B cell (primary cell): ENCODE measurements around the gene LMTK3. TPM values are rescaled to one million over a fixed set of nuclear protein-coding genes. Genes with fewer than 3 reads are reported as not detected.
A peak's percentile ranks its signal among the peaks of the same experiment; 100 is the strongest.
"Not testable (repeated sequence)": the region's sequence is repeated elsewhere in the genome, so short reads cannot be mapped to it uniquely, and the experiment has no call there.

Experiments used
- ATAC-seq: fragments of 200-7000 bp; cut with Tn5 transposase; one replicate; pipeline ENCODE4 v1.10.0; 2021; ENCODE audit warnings: low read depth, mild to moderate bottlenecking, moderate number of reproducible peaks, moderate library complexity
- CTCF ChIA-PET: fragments of 350-600 bp; sonication (Branson Sonifier 250); formaldehyde crosslinking; loops from one replicate; lab custom pipeline; 2021; ENCODE audit warnings: antibody characterized with exemption, inconsistent platforms; lab: Charles Lee
- POLR2A ChIA-PET: fragments of 350-600 bp; sonication (Branson Sonifier 250); formaldehyde crosslinking; loops from one replicate; lab custom pipeline; 2021; ENCODE audit warnings: antibody characterized with exemption; lab: Charles Lee
- DNase-seq: peaks from one replicate; pipeline ENCODE4 v3.0.0; 2013
- H2AFZ ChIP-seq: 2 replicates; pipeline ENCODE4 v1.6.1; 2012; ENCODE audit warnings: mild to moderate bottlenecking, low read depth, low read length; ENCODE audit not compliant: insufficient read depth, poor library complexity, severe bottlenecking
- H3K27ac ChIP-seq, 2 donors: 1 replicate in 1 of 2; 2 replicates in 1 of 2; pipeline ENCODE4 v1.5.1; 2012 to 2013; ENCODE audit warnings: low read length in 2 of 2, mild to moderate bottlenecking in 2 of 2, moderate library complexity in 1 of 2
- H3K27me3 ChIP-seq, 4 experiments: fragments of 200-600 bp in 1 of 4; sonication (generic) in 1 of 4; replicated peaks in 1 of 4; 1 replicate in 2 of 4; 2 replicates in 2 of 4; pipeline versions ENCODE4 v1.6.1 to v1.7.0; 2013 to 2016; ENCODE audit warnings: low read length in 3 of 4, mild to moderate bottlenecking in 2 of 4, mixed read lengths in 1 of 4, moderate library complexity in 1 of 4; ENCODE audit not compliant: insufficient read depth in 4 of 4, control insufficient read depth in 3 of 4; ENCODE audit errors: control extremely low read depth in 1 of 4
- H3K36me3 ChIP-seq, 2 experiments: replicated peaks in 1 of 2; 1 replicate in 1 of 2; 2 replicates in 1 of 2; pipeline versions ENCODE4 v1.6.1 to v1.7.1; 2013; ENCODE audit warnings: low read length in 1 of 2; ENCODE audit not compliant: insufficient read depth in 2 of 2, control insufficient read depth in 1 of 2; ENCODE audit errors: control extremely low read depth in 1 of 2, extremely low read depth in 1 of 2
- H3K4me1 ChIP-seq, 2 donors: fragments of 200-600 bp in 1 of 2; sonication (generic) in 1 of 2; 1 replicate in 1 of 2; 2 replicates in 1 of 2; pipeline versions ENCODE4 v1.5.1 to v1.6.1; 2013 to 2017; ENCODE audit warnings: low read length in 2 of 2; ENCODE audit not compliant: control insufficient read depth in 2 of 2, insufficient read depth in 2 of 2
- H3K4me2 ChIP-seq: replicated peaks from 2 replicates; pipeline ENCODE3; 2012; ENCODE audit warnings: mild to moderate bottlenecking, low read depth, low read length; ENCODE audit not compliant: poor library complexity, severe bottlenecking
- H3K4me3 ChIP-seq, 5 experiments: fragments of 200-600 bp in 1 of 5; sonication (generic) in 1 of 5; 1 replicate in 3 of 5; 2 replicates in 2 of 5; pipeline versions ENCODE4 v1.5.1 to v1.7.0; 2011 to 2016; ENCODE audit warnings: low read length in 4 of 5, mild to moderate bottlenecking in 4 of 5, low read depth in 2 of 5, control low read depth in 1 of 5, moderate library complexity in 1 of 5; ENCODE audit not compliant: insufficient read depth in 1 of 5; ENCODE audit errors: control extremely low read depth in 1 of 5, extremely low read depth in 1 of 5
- H3K79me2 ChIP-seq: fragments of 200-600 bp; sonication (generic); one replicate; pipeline ENCODE4 v1.6.0; 2016; ENCODE audit warnings: low read length; ENCODE audit not compliant: control insufficient read depth, insufficient read depth
- H3K9ac ChIP-seq: fragments of 200-600 bp; sonication (generic); 2 replicates; pipeline ENCODE4 v1.6.1; 2017; ENCODE audit warnings: mild to moderate bottlenecking, low read length, moderate library complexity
- H3K9me3 ChIP-seq, 3 donors: one replicate each; pipeline versions ENCODE4 v1.6.1 to v1.7.1; 2013; ENCODE audit warnings: low read length in 2 of 3; ENCODE audit not compliant: control insufficient read depth in 2 of 3, insufficient read depth in 1 of 3; ENCODE audit errors: control extremely low read depth in 1 of 3
- H4K20me1 ChIP-seq: 2 replicates; pipeline ENCODE4 v1.6.0; 2012; ENCODE audit warnings: mild to moderate bottlenecking, low read length; ENCODE audit not compliant: insufficient read depth, control insufficient read depth, poor library complexity, severe bottlenecking
- H3K27ac Mint-ChIP-seq: one replicate; pipeline ENCODE4 v1.8.0; 2021; ENCODE audit warnings: mixed read lengths
- H3K27me3 Mint-ChIP-seq: one replicate; pipeline ENCODE4 v1.8.0; 2021; ENCODE audit warnings: mixed read lengths
- H3K4me1 Mint-ChIP-seq: one replicate; pipeline ENCODE4 v1.8.0; 2021; ENCODE audit warnings: mixed read lengths
- H3K4me3 Mint-ChIP-seq: one replicate; pipeline ENCODE4 v1.8.0; 2021; ENCODE audit warnings: mixed read lengths
- H3K9me3 Mint-ChIP-seq: one replicate; pipeline ENCODE4 v1.8.0; 2022; ENCODE audit warnings: mixed read lengths; ENCODE audit not compliant: insufficient read depth
- EZH2 ChIP-seq: IDR thresholded peaks from 2 replicates; pipeline ENCODE4 v1.6.1; 2012; ENCODE audit warnings: borderline replicate concordance, low read depth, mild to moderate bottlenecking, moderate library complexity, low read length; ENCODE audit not compliant: insufficient read depth, poor library complexity, severe bottlenecking
- WGBS: methylation state at CpG from one replicate; pipeline ENCODE4 v1.1.5; 2013; ENCODE audit warnings: missing lambda C conversion rate; ENCODE audit not compliant: insufficient coverage; 5-methylcytosine and 5-hydroxymethylcytosine counted together
- intact Hi-C: fragments of 100-400 bp; cut with micrococcal nuclease; formaldehyde crosslinking; loops from one replicate; pipeline ENCODE4 v1.10.0; 2022
- polyA plus RNA-seq: library from polyadenylated mRNA; depleted of rRNA; stranded (reverse); fragments of >200 nt; gene quantifications from 2 replicates; pipeline ENCODE4 v1.2.3, GENCODE V29; 2012
- total RNA-seq, 2 donors: library from RNA; stranded (reverse); fragments of 120-200 nt in 1 of 2; gene quantifications; 1 replicate in 1 of 2; 2 replicates in 1 of 2; pipeline versions ENCODE4 v1.2.3 to v1.2.4, GENCODE V29; 2013 to 2022
- TF ChIP-seq, protein P1 (sequence below): fragments of 200-600 bp; IDR thresholded peaks from one replicate; pipeline ENCODE4 v1.8.0; 2022; ENCODE audit warnings: antibody characterized with exemption, mild to moderate bottlenecking

The LMTK3 gene
- total and polyA plus RNA-seq, 2 donors (not counting 1 experiment from before 2014, with no cell fraction given), result 0.19 to 1.6 TPM

DNA sequence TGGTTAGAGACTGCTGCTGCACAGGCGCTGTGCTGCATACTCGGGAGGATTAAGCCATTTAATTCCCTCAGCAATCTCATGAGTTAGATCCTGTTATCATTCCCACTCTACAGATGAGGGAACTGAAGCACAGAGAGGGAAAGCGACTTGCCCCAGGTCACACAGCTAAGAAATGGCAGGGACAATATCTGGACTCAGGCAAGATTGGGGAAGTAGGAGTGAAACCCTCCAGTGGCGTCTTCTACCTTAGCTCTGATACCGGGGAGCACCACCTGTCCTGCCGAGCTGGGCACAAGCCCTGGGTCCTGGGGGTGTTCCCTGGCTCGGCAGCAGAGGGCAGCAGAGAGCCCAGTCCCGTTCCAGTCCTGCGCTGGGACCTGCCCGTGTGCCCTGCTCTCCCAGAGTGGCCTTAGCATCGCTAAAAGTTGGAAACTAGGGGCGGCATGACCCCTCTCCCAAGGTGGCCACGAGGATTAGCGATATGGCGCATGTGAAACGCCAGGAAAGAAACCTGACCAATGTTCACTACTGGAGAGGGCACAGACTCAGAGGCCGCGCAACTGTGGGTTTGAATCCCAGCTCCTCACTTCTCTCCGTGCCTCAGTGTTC lies 21.9 kb downstream of the LMTK3 start:
- Histone ChIP-seq H3K9ac (no peak overlapping the region), H3K36me3 (no peaks in the 10 kb centered on the region), H3K27ac (no peak overlapping the region), H3K4me3 (no peak overlapping the region), H3K27me3 (peaks cover 0 to 32% (median 15%) of the 10 kb centered on the region in 4 experiments), H4K20me1 (peaks cover 6% of the 10 kb centered on the region), H2AFZ (no peak overlapping the region), H3K4me1 (peaks cover 38 to 44% of the 10 kb centered on the region in 2 donors), H3K9me3 (peaks cover 0 to 27% (median 0%) of the 10 kb centered on the region in 3 donors), H3K79me2 (no peaks in the 10 kb centered on the region), H3K4me2 (peak overlapping the region; percentile 75)
- CTCF ChIA-PET, result interaction anchor here (0.6 to 5.5 kb wide), 29 partner anchors 9 to 528 kb away, joined by 3 to 65 read pairs (median 4); partner anchors contain the start of genes KDELR1, SYNGR4 and TMEM143
- intact Hi-C loops, result loop anchor here (1.0 to 10.0 kb wide), 4 partner anchors 95 to 119 kb away; partner anchors contain the start of genes GRIN2D and KDELR1
- TF ChIP-seq, protein P1, sequence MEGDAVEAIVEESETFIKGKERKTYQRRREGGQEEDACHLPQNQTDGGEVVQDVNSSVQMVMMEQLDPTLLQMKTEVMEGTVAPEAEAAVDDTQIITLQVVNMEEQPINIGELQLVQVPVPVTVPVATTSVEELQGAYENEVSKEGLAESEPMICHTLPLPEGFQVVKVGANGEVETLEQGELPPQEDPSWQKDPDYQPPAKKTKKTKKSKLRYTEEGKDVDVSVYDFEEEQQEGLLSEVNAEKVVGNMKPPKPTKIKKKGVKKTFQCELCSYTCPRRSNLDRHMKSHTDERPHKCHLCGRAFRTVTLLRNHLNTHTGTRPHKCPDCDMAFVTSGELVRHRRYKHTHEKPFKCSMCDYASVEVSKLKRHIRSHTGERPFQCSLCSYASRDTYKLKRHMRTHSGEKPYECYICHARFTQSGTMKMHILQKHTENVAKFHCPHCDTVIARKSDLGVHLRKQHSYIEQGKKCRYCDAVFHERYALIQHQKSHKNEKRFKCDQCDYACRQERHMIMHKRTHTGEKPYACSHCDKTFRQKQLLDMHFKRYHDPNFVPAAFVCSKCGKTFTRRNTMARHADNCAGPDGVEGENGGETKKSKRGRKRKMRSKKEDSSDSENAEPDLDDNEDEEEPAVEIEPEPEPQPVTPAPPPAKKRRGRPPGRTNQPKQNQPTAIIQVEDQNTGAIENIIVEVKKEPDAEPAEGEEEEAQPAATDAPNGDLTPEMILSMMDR, result peak; percentile 91
- no peak for TF ChIP-seq EZH2
- 19% methylated on average over 17 of the region's 19 CpGs for WGBS
- peak overlapping the region; percentile 45 for H3K4me3 Mint-ChIP-seq
- POLR2A ChIA-PET, result interaction anchor here (0.5 to 1.6 kb wide), 4 partner anchors 16 to 163 kb away, joined by 4 to 15 read pairs (median 6); no protein-coding TSS in a partner anchor
- H3K4me1 Mint-ChIP-seq, result peaks cover 34% of the 10 kb centered on the region
- peak overlapping the region; percentile 20 for H3K27ac Mint-ChIP-seq
- peaks cover 21% of the 10 kb centered on the region for H3K27me3 Mint-ChIP-seq
- ATAC-seq (peak; percentile 57), DNase-seq (peak; percentile 86)
- H3K9me3 Mint-ChIP-seq, result no peaks in the 10 kb centered on the region

DNA sequence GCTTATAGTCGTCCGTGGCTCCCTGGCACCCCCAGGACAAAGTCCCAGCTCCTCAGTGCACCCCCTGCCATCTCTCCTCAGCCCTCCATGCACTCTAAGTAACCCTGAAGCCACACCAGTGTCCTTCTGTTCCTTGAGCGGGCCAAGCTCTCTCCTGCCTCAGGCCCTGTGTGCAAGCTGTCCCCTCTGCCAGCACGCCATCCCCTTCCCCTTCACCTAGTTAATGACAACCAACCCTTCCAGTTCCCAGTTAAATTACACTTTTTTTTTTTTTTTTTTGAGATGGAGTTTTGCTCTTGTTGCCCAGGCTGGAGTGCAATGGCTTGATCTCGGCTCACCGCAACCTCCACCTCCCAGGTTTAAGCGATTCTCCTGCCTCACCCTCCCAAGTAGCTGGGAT lies 23.2 kb downstream of the LMTK3 start:
- not testable (repeated sequence) for ATAC-seq, H3K4me3 Mint-ChIP-seq

More for the DNA sequence above, 23.2 kb downstream of the LMTK3 start:
- H3K36me3 ChIP-seq, H3K27ac ChIP-seq, H3K79me2 ChIP-seq, H3K9me3 Mint-ChIP-seq, H3K4me2 ChIP-seq, DNase-seq, POLR2A ChIA-PET, H3K4me3 ChIP-seq, H3K9ac ChIP-seq, H2AFZ ChIP-seq, intact Hi-C loops, H4K20me1 ChIP-seq: not testable (repeated sequence)
- CTCF ChIA-PET, result interaction anchor here (1.1 to 5.5 kb wide), 11 partner anchors 8 to 174 kb away, joined by 3 to 65 read pairs (median 8); no protein-coding TSS in a partner anchor
- 94% methylated on average over 3 of the region's 7 CpGs for WGBS
- peaks cover 0 to 23% (median 10%) of the 10 kb centered on the region in 4 experiments for H3K27me3 ChIP-seq
- H3K27ac Mint-ChIP-seq, result peak overlapping the region; percentile 7
- H3K9me3 ChIP-seq, result peaks cover 0 to 22% (median 0%) of the 10 kb centered on the region in 3 donors
- peaks cover 14% of the 10 kb centered on the region for H3K27me3 Mint-ChIP-seq
- H3K4me1 Mint-ChIP-seq, result peaks cover 27% of the 10 kb centered on the region
- peaks cover 30 to 38% of the 10 kb centered on the region in 2 donors for H3K4me1 ChIP-seq
